Gastroesophageal sphincter (tissue), 4 donors: ENCODE data around the gene SYNGAP1. TPM values are rescaled to one million over a fixed set of nuclear protein-coding genes. Genes with fewer than 3 reads are reported as not detected.

ENCODE experiments used
- ATAC-seq: fragments of 150-250 bp; one replicate; pipeline ENCODE4 v1.9.1; 2016; ENCODE audit warnings: mild to moderate bottlenecking, moderate library complexity
- H3K27ac ChIP-seq, 4 donors: fragments of 200-600 bp; sonication (generic) in 3 of 4; 1 replicate in 3 of 4; 2 replicates in 1 of 4; pipeline ENCODE4 v1.5.1; 2016 to 2019
- H3K27me3 ChIP-seq: fragments of 200-600 bp; sonication (generic); one replicate; pipeline ENCODE4 v1.5.1; 2019
- H3K36me3 ChIP-seq, 2 donors: fragments of 200-600 bp; sonication (generic); one replicate each; pipeline ENCODE4 v1.5.1; 2019; ENCODE audit warnings: control low read depth in 1 of 2
- H3K4me1 ChIP-seq, 3 donors: fragments of 200-600 bp; sonication (generic); 1 replicate in 2 of 3; 2 replicates in 1 of 3; pipeline ENCODE4 v1.5.1; 2016 to 2019; ENCODE audit warnings: control low read depth in 2 of 3
- H3K4me3 ChIP-seq, 2 donors: fragments of 200-600 bp; sonication (generic); one replicate each; pipeline ENCODE4 v1.5.1; 2019; ENCODE audit warnings: mild to moderate bottlenecking in 1 of 2, moderate library complexity in 1 of 2
- H3K9me3 ChIP-seq, 3 donors: fragments of 200-600 bp; sonication (generic); one replicate each; pipeline ENCODE4 v1.5.1; 2017 to 2019; ENCODE audit warnings: control low read depth in 2 of 3
- EP300 ChIP-seq: sonication (generic); formaldehyde crosslinking; IDR thresholded peaks from one replicate; pipeline ENCODE4 v1.6.1; 2017; ENCODE audit warnings: antibody characterized with exemption, mild to moderate bottlenecking
- POLR2A ChIP-seq, 2 donors: fragments of 450-650 bp; IDR thresholded peaks; one replicate each; pipeline ENCODE4 v1.6.1; 2017; ENCODE audit warnings: antibody characterized with exemption in 2 of 2, mild to moderate bottlenecking in 2 of 2, moderate library complexity in 1 of 2
- POLR2AphosphoS5 ChIP-seq: sonication (generic); formaldehyde crosslinking; IDR thresholded peaks from one replicate; pipeline ENCODE4 v1.6.1; 2017; ENCODE audit warnings: antibody characterized with exemption
- WGBS, 2 donors: methylation state at CpG; one replicate each; pipeline ENCODE4 v1.1.5; 2018; ENCODE audit warnings: low coverage in 1 of 2; 5-methylcytosine and 5-hydroxymethylcytosine counted together
- total RNA-seq, 4 donors: library from RNA; depleted of rRNA; stranded (reverse); fragments of >200 nt; gene quantifications; one replicate each; pipeline ENCODE4 v1.1.0, GENCODE V29; 2016
- TF ChIP-seq, protein P1 (sequence below), 4 experiments: fragments of 200-600 bp in 2 of 4; fragments of 450-650 bp in 2 of 4; sonication (generic) in 1 of 4; IDR thresholded peaks; one replicate each; pipeline ENCODE4 v1.5.1; 2017 to 2019; ENCODE audit warnings: antibody characterized with exemption in 4 of 4, mild to moderate bottlenecking in 2 of 4, moderate library complexity in 2 of 4

Gene SYNGAP1
- total RNA-seq, 4 donors from 2014 or later, result 9.1 to 15.9 (median 12.7) TPM

GRCh38 chr6:33411632-33412005, 8.2 kb upstream of the SYNGAP1 start:
- H3K27me3 ChIP-seq, result no peaks in the 10 kb centered on the region
- peak overlapping the region; percentile 75 to 100 for H3K4me3 ChIP-seq
- peaks cover 0 to 40% of the 10 kb centered on the region in 2 donors for H3K36me3 ChIP-seq
- WGBS, 2 donors, result 24 to 47% methylated on average over 4 to 6 of the region's 6 CpGs
- H3K27ac ChIP-seq, result peak overlapping the region; percentile 94 to 100 (median 98)
- TF ChIP-seq POLR2AphosphoS5 (no peak), POLR2A (IDR thresholded peaks at IDR 0.05) (no peak), EP300 (no peak)
- TF ChIP-seq, protein P1, sequence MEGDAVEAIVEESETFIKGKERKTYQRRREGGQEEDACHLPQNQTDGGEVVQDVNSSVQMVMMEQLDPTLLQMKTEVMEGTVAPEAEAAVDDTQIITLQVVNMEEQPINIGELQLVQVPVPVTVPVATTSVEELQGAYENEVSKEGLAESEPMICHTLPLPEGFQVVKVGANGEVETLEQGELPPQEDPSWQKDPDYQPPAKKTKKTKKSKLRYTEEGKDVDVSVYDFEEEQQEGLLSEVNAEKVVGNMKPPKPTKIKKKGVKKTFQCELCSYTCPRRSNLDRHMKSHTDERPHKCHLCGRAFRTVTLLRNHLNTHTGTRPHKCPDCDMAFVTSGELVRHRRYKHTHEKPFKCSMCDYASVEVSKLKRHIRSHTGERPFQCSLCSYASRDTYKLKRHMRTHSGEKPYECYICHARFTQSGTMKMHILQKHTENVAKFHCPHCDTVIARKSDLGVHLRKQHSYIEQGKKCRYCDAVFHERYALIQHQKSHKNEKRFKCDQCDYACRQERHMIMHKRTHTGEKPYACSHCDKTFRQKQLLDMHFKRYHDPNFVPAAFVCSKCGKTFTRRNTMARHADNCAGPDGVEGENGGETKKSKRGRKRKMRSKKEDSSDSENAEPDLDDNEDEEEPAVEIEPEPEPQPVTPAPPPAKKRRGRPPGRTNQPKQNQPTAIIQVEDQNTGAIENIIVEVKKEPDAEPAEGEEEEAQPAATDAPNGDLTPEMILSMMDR (IDR thresholded peaks at IDR 0.05), result no peak
- no peak for ATAC-seq
- peaks cover 0 to 60% (median 13%) of the 10 kb centered on the region in 3 donors for H3K4me1 ChIP-seq
- H3K9me3 ChIP-seq, result no peaks in the 10 kb centered on the region

GRCh38 chr6:33412140-33413009, 7.5 kb upstream of the SYNGAP1 start:
- H3K4me3 ChIP-seq, result peak overlapping the region in 1 of 2 donors; percentile 100
- peak overlapping the region in 3 of 4 donors; percentile 98 to 100 (median 99) for H3K27ac ChIP-seq
- H3K27me3 ChIP-seq, result no peaks in the 10 kb centered on the region
- no peak for ATAC-seq
- no peaks in the 10 kb centered on the region for H3K9me3 ChIP-seq
- TF ChIP-seq EP300 (no peak), POLR2AphosphoS5 (no peak), POLR2A (IDR thresholded peaks at IDR 0.05) (no peak)
- TF ChIP-seq, protein P1 (IDR thresholded peaks at IDR 0.05), result no peak
- H3K4me1 ChIP-seq, result peaks cover 0 to 68% (median 21%) of the 10 kb centered on the region in 3 donors
- WGBS, 2 donors, result 59 to 60% methylated on average over 1 to 4 of the region's 10 CpGs
- peaks cover 0 to 40% of the 10 kb centered on the region in 2 donors for H3K36me3 ChIP-seq

DNA sequence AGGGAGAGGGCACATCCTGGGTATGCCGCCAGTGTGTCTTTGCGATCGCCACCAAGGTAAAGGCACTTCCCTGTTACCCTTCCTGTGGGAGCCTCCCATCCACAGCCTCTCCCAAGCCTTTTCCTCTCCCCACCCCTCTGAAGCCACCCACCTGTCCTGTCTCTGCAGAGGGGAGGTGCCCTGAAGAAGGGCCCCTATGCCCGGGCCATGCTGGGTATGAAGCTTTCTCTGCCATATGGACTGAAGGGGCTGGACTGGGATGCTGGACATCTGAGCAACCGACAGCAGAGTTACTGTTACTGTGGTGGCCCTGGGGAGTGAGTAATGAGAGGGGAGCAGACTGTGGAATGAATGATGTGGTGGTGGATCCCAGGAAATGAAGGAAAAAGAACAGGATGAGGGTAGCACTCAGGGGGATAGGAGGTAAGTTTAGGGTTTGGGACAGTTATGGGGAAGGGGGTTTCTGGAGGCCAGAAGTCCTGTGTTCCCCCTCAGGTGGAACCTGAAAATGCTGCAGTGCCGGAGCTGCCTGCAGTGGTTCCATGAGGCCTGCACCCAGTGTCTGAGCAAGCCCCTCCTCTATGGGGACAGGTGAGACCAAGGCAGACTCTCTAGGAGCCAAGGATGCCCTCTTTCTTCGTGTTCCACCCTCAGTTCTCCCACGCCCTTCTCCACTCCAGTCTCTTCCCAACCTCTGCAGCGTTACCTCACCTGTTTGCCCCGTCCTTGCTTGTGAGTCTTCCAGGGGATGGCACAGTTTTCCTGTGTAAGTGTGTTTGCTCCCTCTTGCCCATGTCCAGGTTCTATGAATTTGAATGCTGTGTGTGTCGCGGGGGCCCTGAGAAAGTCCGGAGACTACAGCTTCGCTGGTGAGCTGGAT, 6.4 kb upstream of the SYNGAP1 start:
- Histone ChIP-seq H3K4me3 (no peak overlapping the region), H3K4me1 (peaks cover 0 to 73% (median 23%) of the 10 kb centered on the region in 3 donors), H3K27ac (peak overlapping the region in 3 of 4 donors; percentile 98 to 100 (median 99)), H3K9me3 (no peaks in the 10 kb centered on the region), H3K27me3 (no peaks in the 10 kb centered on the region), H3K36me3 (peaks cover 0 to 40% of the 10 kb centered on the region in 2 donors)
- TF ChIP-seq POLR2A (IDR thresholded peaks at IDR 0.05) (no peak), POLR2AphosphoS5 (no peak), EP300 (no peak)
- TF ChIP-seq, protein P1 (IDR thresholded peaks at IDR 0.05), result no peak
- no peak for ATAC-seq
- WGBS, 2 donors, result 79 to 87% methylated on average over 3 to 13 of the region's 14 CpGs

GRCh38 chr6:33414592-33415271, 5.1 kb upstream of the SYNGAP1 start:
- Histone ChIP-seq H3K27me3 (no peaks in the 10 kb centered on the region), H3K4me3 (no peak overlapping the region), H3K4me1 (peaks cover 4 to 81% (median 33%) of the 10 kb centered on the region in 3 donors), H3K36me3 (peaks cover 0 to 40% of the 10 kb centered on the region in 2 donors), H3K9me3 (no peaks in the 10 kb centered on the region), H3K27ac (peak overlapping the region in 3 of 4 donors; percentile 1 to 98 (median 92))
- 57 to 72% methylated on average over 7 to 10 of the region's 12 CpGs for WGBS, 2 donors
- no peak for ATAC-seq
- TF ChIP-seq POLR2A (IDR thresholded peaks at IDR 0.05), result no peak
- TF ChIP-seq, protein P1 (IDR thresholded peaks at IDR 0.05), result peak in 1 of 4 experiments; percentile 15
